PC-9 (cell line): ENCODE data around the gene KRTAP9-2.

Source experiments
- EZH2 ChIP-seq: fragments of 200-600 bp; sonication (generic); IDR thresholded peaks from 2 replicates; pipeline ENCODE4 v1.8.0; 2017; ENCODE audit warnings: antibody characterized with exemption, low read depth
- TF ChIP-seq, protein P1 (sequence below): fragments of 200-600 bp; sonication (generic); conservative IDR thresholded peaks from 2 replicates; pipeline ENCODE4 v1.6.1; 2017; ENCODE audit warnings: mixed run types, antibody characterized with exemption, mild to moderate bottlenecking, moderate library complexity

DNA sequence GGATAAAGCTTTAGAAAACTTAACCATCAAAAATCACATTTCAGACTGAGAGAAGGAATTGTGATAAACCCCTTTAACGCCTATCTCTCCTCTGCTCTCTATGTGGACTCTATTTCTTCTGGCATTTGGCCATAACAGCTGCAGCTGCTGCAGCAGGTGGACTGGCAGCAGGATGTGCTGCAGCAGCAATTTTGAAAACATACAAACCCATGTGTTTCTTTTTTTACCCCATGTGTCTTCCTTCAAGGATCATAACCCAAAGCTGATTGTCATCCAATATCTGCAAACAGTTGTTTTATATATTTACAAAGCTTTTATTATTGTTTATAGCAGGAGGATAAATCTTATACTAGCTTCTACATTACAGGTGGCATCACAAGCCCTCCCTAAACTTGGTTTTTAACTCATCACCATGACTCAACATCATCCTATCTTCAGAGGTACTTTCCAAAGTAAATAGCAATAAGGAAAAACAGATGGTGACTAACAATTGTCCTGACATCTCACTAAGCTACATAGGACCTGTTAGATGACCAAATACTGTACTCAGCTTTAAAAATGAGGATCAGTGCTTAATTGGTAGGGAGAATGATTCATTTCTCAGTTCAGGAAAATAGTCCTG is 14.5 kb upstream of the KRTAP9-2 start:
- TF ChIP-seq EZH2: no peak
- TF ChIP-seq, protein P1, sequence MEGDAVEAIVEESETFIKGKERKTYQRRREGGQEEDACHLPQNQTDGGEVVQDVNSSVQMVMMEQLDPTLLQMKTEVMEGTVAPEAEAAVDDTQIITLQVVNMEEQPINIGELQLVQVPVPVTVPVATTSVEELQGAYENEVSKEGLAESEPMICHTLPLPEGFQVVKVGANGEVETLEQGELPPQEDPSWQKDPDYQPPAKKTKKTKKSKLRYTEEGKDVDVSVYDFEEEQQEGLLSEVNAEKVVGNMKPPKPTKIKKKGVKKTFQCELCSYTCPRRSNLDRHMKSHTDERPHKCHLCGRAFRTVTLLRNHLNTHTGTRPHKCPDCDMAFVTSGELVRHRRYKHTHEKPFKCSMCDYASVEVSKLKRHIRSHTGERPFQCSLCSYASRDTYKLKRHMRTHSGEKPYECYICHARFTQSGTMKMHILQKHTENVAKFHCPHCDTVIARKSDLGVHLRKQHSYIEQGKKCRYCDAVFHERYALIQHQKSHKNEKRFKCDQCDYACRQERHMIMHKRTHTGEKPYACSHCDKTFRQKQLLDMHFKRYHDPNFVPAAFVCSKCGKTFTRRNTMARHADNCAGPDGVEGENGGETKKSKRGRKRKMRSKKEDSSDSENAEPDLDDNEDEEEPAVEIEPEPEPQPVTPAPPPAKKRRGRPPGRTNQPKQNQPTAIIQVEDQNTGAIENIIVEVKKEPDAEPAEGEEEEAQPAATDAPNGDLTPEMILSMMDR: no peak
